DND-41 (cell line): ENCODE results near the gene TRPC4.
"Not testable (repeated sequence)": the region's sequence is repeated elsewhere in the genome, so short reads cannot be mapped to it uniquely, and the experiment has no call there.

Source experiments
- ATAC-seq: fragments of 200-7000 bp; cut with Tn5 transposase; 3 replicates; pipeline ENCODE4 v1.9.1; 2021; ENCODE audit warnings: low read depth; ENCODE audit not compliant: insufficient read depth
- DNase-seq: peaks from one replicate; pipeline ENCODE4 v3.0.0-alpha.2; 2020
- H2AFZ ChIP-seq: 2 replicates; pipeline ENCODE4 v1.6.0; 2012; ENCODE audit warnings: low read depth, low read length
- H3K27ac ChIP-seq: 2 replicates; pipeline ENCODE4 v1.5.1; 2012; ENCODE audit warnings: low read length, inconsistent platforms
- H3K27me3 ChIP-seq: fragments of 200-600 bp; sonication (generic); 2 replicates; pipeline ENCODE4 v1.6.0; 2012; ENCODE audit warnings: low read length, mild to moderate bottlenecking, inconsistent platforms; ENCODE audit not compliant: insufficient read depth, poor library complexity
- H3K36me3 ChIP-seq: 2 replicates; pipeline ENCODE4 v1.5.1; 2012; ENCODE audit warnings: low read length, inconsistent platforms; ENCODE audit not compliant: insufficient read depth
- H3K4me1 ChIP-seq: 2 replicates; pipeline ENCODE4 v1.5.1; 2012; ENCODE audit warnings: mild to moderate bottlenecking, low read length; ENCODE audit not compliant: insufficient read depth
- H3K4me2 ChIP-seq: 2 replicates; pipeline ENCODE4 v1.6.0; 2012; ENCODE audit warnings: mild to moderate bottlenecking, moderate library complexity, low read length, inconsistent platforms; ENCODE audit not compliant: insufficient read depth
- H3K4me3 ChIP-seq, 2 experiments: fragments of 200-600 bp in 1 of 2; shearing (Covaris generic) in 1 of 2; 2 replicates each; pipeline ENCODE4 v1.5.1; 2012 to 2016; ENCODE audit warnings: inconsistent platforms in 2 of 2, low read length in 2 of 2, mild to moderate bottlenecking in 2 of 2, low read depth in 1 of 2, moderate library complexity in 1 of 2
- H3K79me2 ChIP-seq: 2 replicates; pipeline ENCODE4 v1.6.0; 2012; ENCODE audit warnings: low read length, inconsistent platforms; ENCODE audit not compliant: insufficient read depth
- H3K9ac ChIP-seq: 2 replicates; pipeline ENCODE4 v1.6.0; 2012; ENCODE audit warnings: low read depth, mild to moderate bottlenecking, inconsistent platforms, low read length, moderate library complexity
- H3K9me3 ChIP-seq: 2 replicates; pipeline ENCODE4 v1.5.1; 2012; ENCODE audit warnings: low read length, moderate library complexity, mild to moderate bottlenecking, inconsistent platforms; ENCODE audit not compliant: insufficient read depth, severe bottlenecking
- H4K20me1 ChIP-seq: 2 replicates; pipeline ENCODE4 v1.6.0; 2012; ENCODE audit warnings: low read length; ENCODE audit not compliant: insufficient read depth
- EZH2 ChIP-seq: IDR thresholded peaks from 3 replicates; pipeline ENCODE4 v1.6.1; 2012; ENCODE audit warnings: borderline replicate concordance, low read depth, mild to moderate bottlenecking, moderate library complexity, low read length, inconsistent platforms; ENCODE audit not compliant: severe bottlenecking
- TF ChIP-seq, protein P1 (sequence below): IDR thresholded peaks from 2 replicates; pipeline ENCODE4 v1.5.1; 2012; ENCODE audit warnings: borderline replicate concordance, low read length, moderate library complexity, mild to moderate bottlenecking; ENCODE audit not compliant: poor library complexity, severe bottlenecking; ENCODE audit errors: extremely low read depth

TRPC4 gene

GRCh38 chr13:37596805-37597204 is 272.8 kb downstream of the TRPC4 start:
- no peak overlapping the region for H2AFZ ChIP-seq
- H3K4me1 ChIP-seq = no peaks in the 10 kb centered on the region
- no peak for DNase-seq
- no peak overlapping the region for H3K27ac ChIP-seq
- no peak overlapping the region for H3K4me2 ChIP-seq
- H4K20me1 ChIP-seq = no peaks in the 10 kb centered on the region
- H3K9me3 ChIP-seq = no peaks in the 10 kb centered on the region
- H3K36me3 ChIP-seq = no peaks in the 10 kb centered on the region
- no peaks in the 10 kb centered on the region for H3K79me2 ChIP-seq
- no peak for ATAC-seq
- H3K27me3 ChIP-seq = no peaks in the 10 kb centered on the region
- no peak overlapping the region for H3K4me3 ChIP-seq
- no peak overlapping the region for H3K9ac ChIP-seq
- no peak for TF ChIP-seq EZH2
- TF ChIP-seq, protein P1, sequence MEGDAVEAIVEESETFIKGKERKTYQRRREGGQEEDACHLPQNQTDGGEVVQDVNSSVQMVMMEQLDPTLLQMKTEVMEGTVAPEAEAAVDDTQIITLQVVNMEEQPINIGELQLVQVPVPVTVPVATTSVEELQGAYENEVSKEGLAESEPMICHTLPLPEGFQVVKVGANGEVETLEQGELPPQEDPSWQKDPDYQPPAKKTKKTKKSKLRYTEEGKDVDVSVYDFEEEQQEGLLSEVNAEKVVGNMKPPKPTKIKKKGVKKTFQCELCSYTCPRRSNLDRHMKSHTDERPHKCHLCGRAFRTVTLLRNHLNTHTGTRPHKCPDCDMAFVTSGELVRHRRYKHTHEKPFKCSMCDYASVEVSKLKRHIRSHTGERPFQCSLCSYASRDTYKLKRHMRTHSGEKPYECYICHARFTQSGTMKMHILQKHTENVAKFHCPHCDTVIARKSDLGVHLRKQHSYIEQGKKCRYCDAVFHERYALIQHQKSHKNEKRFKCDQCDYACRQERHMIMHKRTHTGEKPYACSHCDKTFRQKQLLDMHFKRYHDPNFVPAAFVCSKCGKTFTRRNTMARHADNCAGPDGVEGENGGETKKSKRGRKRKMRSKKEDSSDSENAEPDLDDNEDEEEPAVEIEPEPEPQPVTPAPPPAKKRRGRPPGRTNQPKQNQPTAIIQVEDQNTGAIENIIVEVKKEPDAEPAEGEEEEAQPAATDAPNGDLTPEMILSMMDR = no peak

GRCh38 chr13:37595162-37595561 is 274.4 kb downstream of the TRPC4 start:
- Histone ChIP-seq H3K4me2 (no peak overlapping the region), H3K4me1 (no peaks in the 10 kb centered on the region), H3K79me2 (no peaks in the 10 kb centered on the region), H2AFZ (no peak overlapping the region), H3K27ac (no peak overlapping the region), H3K4me3 (no peak overlapping the region), H3K36me3 (no peaks in the 10 kb centered on the region), H3K27me3 (no peaks in the 10 kb centered on the region), H4K20me1 (no peaks in the 10 kb centered on the region), H3K9me3 (no peaks in the 10 kb centered on the region), H3K9ac (no peak overlapping the region)
- DNase-seq (no peak), ATAC-seq (no peak)
- no peak for TF ChIP-seq EZH2
- TF ChIP-seq, protein P1 = no peak

DNA sequence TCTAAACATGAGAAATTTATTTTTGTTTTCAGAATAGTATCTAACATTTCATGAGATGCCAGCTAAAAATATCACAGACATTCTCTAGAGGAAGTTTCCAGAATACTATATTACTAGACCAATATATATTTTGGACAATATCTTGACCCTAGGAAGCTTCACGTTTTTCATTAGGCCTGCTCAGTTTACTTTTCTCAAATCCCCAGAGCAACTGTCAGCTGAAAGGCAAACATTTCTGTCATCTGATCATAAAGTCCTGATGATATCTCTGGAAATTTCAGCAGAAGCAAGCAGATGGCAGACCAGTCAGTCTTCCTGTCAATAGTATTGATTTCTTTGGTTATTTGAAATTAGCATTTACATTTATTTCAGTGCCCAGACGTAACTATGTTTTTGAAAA is 275.0 kb downstream of the TRPC4 start:
- Histone ChIP-seq H3K9me3 (no peaks in the 10 kb centered on the region), H3K9ac (no peak overlapping the region), H3K36me3 (no peaks in the 10 kb centered on the region), H3K27ac (no peak overlapping the region), H3K79me2 (no peaks in the 10 kb centered on the region), H3K4me3 (no peak overlapping the region), H4K20me1 (no peaks in the 10 kb centered on the region), H3K4me1 (no peaks in the 10 kb centered on the region), H2AFZ (no peak overlapping the region), H3K27me3 (no peaks in the 10 kb centered on the region), H3K4me2 (no peak overlapping the region)
- ATAC-seq (no peak), DNase-seq (no peak)
- TF ChIP-seq, protein P1 = no peak
- no peak for TF ChIP-seq EZH2

- H3K9ac ChIP-seq, H3K4me1 ChIP-seq, H3K4me3 ChIP-seq, H3K36me3 ChIP-seq, H3K27ac ChIP-seq, H3K9me3 ChIP-seq, H4K20me1 ChIP-seq, DNase-seq, H3K27me3 ChIP-seq, H2AFZ ChIP-seq, H3K4me2 ChIP-seq, H3K79me2 ChIP-seq, ATAC-seq: not testable (repeated sequence)
Observed at GRCh38 chr13:37589381-37589780, 280.2 kb downstream of the TRPC4 start.
